ENCODE data around the gene TVP23C.
"Not testable (repeated sequence)": the region's sequence is repeated elsewhere in the genome, so short reads cannot be mapped to it uniquely, and the experiment has no call there.

- not testable (repeated sequence) for TF ChIP-seq TAF1, POLR2AphosphoS5 (IDR thresholded peaks at IDR 0.05; ENCODE audit: low read depth, low read length)
These were observed 26.6 kb upstream of the TVP23C start for GRCh38 chr17:15589544-15590536.
